GM23338 (cell line): ENCODE data around the gene MYH3. TPM values are rescaled to one million over a fixed set of nuclear protein-coding genes. Genes with fewer than 3 reads are reported as not detected.

ENCODE experiments used
- ATAC-seq: fragments of 200-7000 bp; cut with Tn5 transposase; 3 replicates; pipeline ENCODE4 v1.9.1; 2020
- DNase-seq: peaks from one replicate; pipeline ENCODE4 v3.0.0-alpha.2; 2015; ENCODE audit warnings: low spot score
- H2AFZ ChIP-seq: fragments of 200-600 bp; sonication (generic); 2 replicates; pipeline ENCODE4 v1.8.0; 2016; ENCODE audit warnings: antibody characterized with exemption, mild to moderate bottlenecking, moderate library complexity
- H3F3A ChIP-seq: fragments of 200-600 bp; sonication (generic); replicated peaks from 2 replicates; pipeline ENCODE4 v1.8.0; 2017; ENCODE audit warnings: antibody characterized with exemption, mixed run types, low read depth
- H3K27ac ChIP-seq: fragments of 200-600 bp; sonication (generic); 2 replicates; pipeline ENCODE4 v1.6.1; 2016; ENCODE audit warnings: low read depth
- H3K27me3 ChIP-seq: fragments of 200-600 bp; sonication (generic); 2 replicates; pipeline ENCODE4 v1.8.0; 2016; ENCODE audit warnings: mild to moderate bottlenecking, mixed run types, moderate library complexity; ENCODE audit not compliant: insufficient read depth
- H3K36me3 ChIP-seq: fragments of 200-600 bp; sonication (generic); 2 replicates; pipeline ENCODE4 v1.8.0; 2016; ENCODE audit warnings: mild to moderate bottlenecking; ENCODE audit not compliant: insufficient read depth
- H3K4me1 ChIP-seq: fragments of 200-600 bp; sonication (generic); 2 replicates; pipeline ENCODE4 v1.8.0; 2016; ENCODE audit warnings: mild to moderate bottlenecking, moderate library complexity; ENCODE audit not compliant: insufficient read depth
- H3K4me2 ChIP-seq: fragments of 200-600 bp; sonication (generic); 2 replicates; pipeline ENCODE4 v1.7.1; 2017; ENCODE audit warnings: mixed run types
- H3K4me3 ChIP-seq: fragments of 200-600 bp; sonication (generic); 2 replicates; pipeline ENCODE4 v1.6.1; 2016; ENCODE audit warnings: mixed run types
- H3K79me2 ChIP-seq: fragments of 200-600 bp; sonication (generic); replicated peaks from 2 replicates; pipeline ENCODE4 v1.8.0; 2017; ENCODE audit warnings: mild to moderate bottlenecking; ENCODE audit not compliant: insufficient read depth
- H3K9me2 ChIP-seq: fragments of 200-600 bp; sonication (generic); 2 replicates; pipeline ENCODE4 v1.8.0; 2017; ENCODE audit not compliant: insufficient read depth
- H4K20me1 ChIP-seq: fragments of 200-600 bp; sonication (generic); replicated peaks from 2 replicates; pipeline ENCODE4 v1.8.0; 2017; ENCODE audit warnings: mild to moderate bottlenecking; ENCODE audit not compliant: insufficient read depth
- H3K27ac Mint-ChIP-seq: 2 replicates; pipeline ENCODE4 v1.8.0; 2020; ENCODE audit warnings: inconsistent platforms, mild to moderate bottlenecking, moderate library complexity, mixed read lengths
- H3K27me3 Mint-ChIP-seq: 3 replicates; pipeline ENCODE4 v1.8.0; 2022; ENCODE audit warnings: low read depth, mild to moderate bottlenecking, moderate library complexity, mixed read lengths, inconsistent platforms; ENCODE audit not compliant: insufficient read depth, poor library complexity
- H3K36me3 Mint-ChIP-seq: 3 replicates; pipeline ENCODE4 v1.8.0; 2021; ENCODE audit warnings: low read depth, mild to moderate bottlenecking, inconsistent platforms, moderate library complexity, mixed read lengths
- H3K4me1 Mint-ChIP-seq: 3 replicates; pipeline ENCODE4 v1.8.0; 2020; ENCODE audit warnings: mild to moderate bottlenecking, inconsistent platforms, mixed read lengths
- H3K4me3 Mint-ChIP-seq: 3 replicates; pipeline ENCODE4 v1.8.0; 2021; ENCODE audit warnings: moderate library complexity, mild to moderate bottlenecking, inconsistent platforms, mixed read lengths
- H3K9me3 Mint-ChIP-seq: 3 replicates; pipeline ENCODE4 v1.8.0; 2020; ENCODE audit warnings: moderate library complexity, mild to moderate bottlenecking, inconsistent platforms, mixed read lengths
- CREB1 ChIP-seq: fragments of 250-450 bp; sonication (Bioruptor Pico); IDR thresholded peaks from 2 replicates; pipeline ENCODE4 v1.5.0; 2020; ENCODE audit warnings: low read depth, mild to moderate bottlenecking, moderate library complexity
- CTCF ChIP-seq, 2 experiments: fragments of 200-600 bp in 1 of 2; sonication (generic) in 1 of 2; conservative IDR thresholded peaks; 2 replicates each; pipeline versions ENCODE4 v1.5.1 to v1.6.1; 2016 to 2017; ENCODE audit warnings: antibody characterized with exemption in 2 of 2, low read depth in 2 of 2, mild to moderate bottlenecking in 2 of 2, moderate library complexity in 1 of 2
- EZH2 ChIP-seq: fragments of 200-600 bp; sonication (generic); IDR thresholded peaks from one replicate; pipeline ENCODE4 v1.8.0; 2017; ENCODE audit warnings: antibody characterized with exemption, mild to moderate bottlenecking, low read depth; ENCODE audit not compliant: unreplicated experiment
- JUNB ChIP-seq: IDR thresholded peaks from one replicate; pipeline ENCODE4 v1.6.1; 2016; ENCODE audit warnings: antibody characterized with exemption; ENCODE audit not compliant: unreplicated experiment
- STAT1 ChIP-seq: IDR thresholded peaks from one replicate; pipeline ENCODE4 v1.6.1; 2016; ENCODE audit warnings: antibody characterized with exemption; ENCODE audit not compliant: unreplicated experiment
- ZNF114 ChIP-seq: fragments of 250-450 bp; sonication (Bioruptor Pico); IDR thresholded peaks from 2 replicates; pipeline ENCODE4 v1.5.0; 2020; ENCODE audit warnings: mild to moderate bottlenecking, moderate library complexity
- polyA plus RNA-seq: library from polyadenylated mRNA; unstranded; fragments of >200 nt; fragmentation: Nextera tagmentation; extraction: Ambion mirVana; gene quantifications from 2 replicates; pipeline ENCODE4 v1.2.1, GENCODE V29; 2016
- total RNA-seq: library from RNA; depleted of rRNA; stranded (reverse); fragments of >200 nt; shearing (Covaris generic); gene quantifications from 2 replicates; pipeline ENCODE4 v1.2.3, GENCODE V29; 2014

MYH3 gene
- total and polyA plus RNA-seq, 2 experiments from 2014 or later = 0.84 to 1.8 TPM

- Histone ChIP-seq H3K4me1 (no peaks in the 10 kb centered on the region), H3K4me2 (no peak overlapping the region), H4K20me1 (no peaks in the 10 kb centered on the region), H3K79me2 (no peaks in the 10 kb centered on the region), H3K9me2 (0 out of 2 replicates have a peak, but pooled peaks cover 2% of the 10 kb centered on the region), H2AFZ (0 out of 2 replicates have a peak overlapping the region, but pooled peaks have one; percentile 76), H3K27ac (no peak overlapping the region), H3K4me3 (no peak overlapping the region), H3F3A (no peaks in the 10 kb centered on the region), H3K27me3 (no peaks in the 10 kb centered on the region), H3K36me3 (0 out of 2 replicates have a peak, but pooled peaks cover 5% of the 10 kb centered on the region)
- Mint-ChIP-seq H3K4me1 (no peaks in the 10 kb centered on the region), H3K27me3 (no peaks in the 10 kb centered on the region), H3K9me3 (no peaks in the 10 kb centered on the region), H3K4me3 (no peak overlapping the region), H3K36me3 (peaks cover 13% of the 10 kb centered on the region), H3K27ac (no peak overlapping the region)
- ATAC-seq (peak; percentile 69), DNase-seq (peak; percentile 50)
- TF ChIP-seq CTCF (conservative IDR thresholded peaks at IDR 0.05; ENCODE audit: low read depth in 2 of 2) (peak; percentile 84 to 91), CREB1 (no peak)
Observed at GRCh38 chr17:10631048-10631700, 25.9 kb downstream of the MYH3 start.

- Histone ChIP-seq H3K4me2 (no peak overlapping the region), H3K9me2 (0 out of 2 replicates have a peak, but pooled peaks cover 5% of the 10 kb centered on the region), H3K27me3 (no peaks in the 10 kb centered on the region), H2AFZ (no peak overlapping the region), H3K36me3 (0 out of 2 replicates have a peak, but pooled peaks cover 5% of the 10 kb centered on the region), H3K27ac (no peak overlapping the region), H4K20me1 (no peaks in the 10 kb centered on the region), H3K79me2 (no peaks in the 10 kb centered on the region), H3K4me1 (no peaks in the 10 kb centered on the region), H3F3A (no peaks in the 10 kb centered on the region), H3K4me3 (no peak overlapping the region)
- Mint-ChIP-seq H3K4me3 (no peak overlapping the region), H3K4me1 (no peaks in the 10 kb centered on the region), H3K36me3 (peaks cover 13% of the 10 kb centered on the region), H3K27ac (no peak overlapping the region), H3K27me3 (no peaks in the 10 kb centered on the region), H3K9me3 (no peaks in the 10 kb centered on the region)
- no peak for TF ChIP-seq JUNB
- no peak for TF ChIP-seq EZH2
- TF ChIP-seq STAT1 = no peak
- no peak for TF ChIP-seq CTCF (conservative IDR thresholded peaks at IDR 0.05; ENCODE audit: low read depth in 2 of 2)
- TF ChIP-seq ZNF114 (CRISPR knock-in tag) = no peak
- ATAC-seq (no peak), DNase-seq (no peak)
Observed at GRCh38 chr17:10629706-10630105, 27.4 kb downstream of the MYH3 start.
